SU-DHL-6 (cell line): ENCODE results near the gene LRFN2.

Source experiments
- H2AFZ ChIP-seq: fragments of 200-600 bp; sonication (generic); 2 replicates; pipeline ENCODE4 v1.6.1; 2014; ENCODE audit warnings: low read depth, mild to moderate bottlenecking, moderate library complexity, mixed read lengths, antibody characterized with exemption, low read length; ENCODE audit not compliant: severe bottlenecking
- H3F3A ChIP-seq: fragments of 200-600 bp; shearing (Covaris generic); 2 replicates; pipeline ENCODE4 v1.6.0; 2016; ENCODE audit warnings: antibody characterized with exemption, mild to moderate bottlenecking; ENCODE audit not compliant: insufficient read depth
- H3K27ac ChIP-seq: fragments of 200-600 bp; sonication (generic); 2 replicates; pipeline ENCODE4 v1.5.1; 2016; ENCODE audit warnings: low read depth, mild to moderate bottlenecking, low read length, moderate library complexity, mixed read lengths
- H3K27me3 ChIP-seq: fragments of 200-600 bp; sonication (generic), shearing (Covaris generic); 2 replicates; pipeline ENCODE4 v1.6.0; 2014; ENCODE audit warnings: mild to moderate bottlenecking, low read length
- H3K36me3 ChIP-seq: fragments of 200-600 bp; sonication (generic); 2 replicates; pipeline ENCODE4 v1.6.1; 2014; ENCODE audit warnings: mild to moderate bottlenecking, low read length, mixed read lengths
- H3K4me2 ChIP-seq: fragments of 300-600, 200-600 bp; shearing (Covaris generic), sonication (generic); 2 replicates; pipeline ENCODE4 v1.6.0; 2014; ENCODE audit warnings: low read length, low read depth, mild to moderate bottlenecking; ENCODE audit not compliant: poor library complexity, severe bottlenecking
- H3K4me3 ChIP-seq: fragments of 200-600 bp; sonication (generic); 2 replicates; pipeline ENCODE4 v1.5.1; 2014; ENCODE audit warnings: antibody characterized with exemption, low read length, mild to moderate bottlenecking, mixed read lengths; ENCODE audit not compliant: insufficient read depth, poor library complexity, severe bottlenecking
- H3K79me2 ChIP-seq: fragments of 200-600 bp; sonication (generic); 2 replicates; pipeline ENCODE4 v1.6.1; 2014; ENCODE audit warnings: mild to moderate bottlenecking, low read length, moderate library complexity; ENCODE audit not compliant: insufficient read depth
- H3K9ac ChIP-seq: fragments of 200-600 bp; sonication (generic); 2 replicates; pipeline ENCODE4 v1.7.0; 2014; ENCODE audit warnings: mild to moderate bottlenecking, low read length
- H3K9me2 ChIP-seq: fragments of 200-600 bp; sonication (generic); replicated peaks from 2 replicates; pipeline ENCODE4 v1.6.1; 2014; ENCODE audit warnings: low read length; ENCODE audit not compliant: insufficient read depth
- H3K9me3 ChIP-seq: fragments of 200-600 bp; sonication (generic); 2 replicates; pipeline ENCODE4 v1.6.1; 2014; ENCODE audit warnings: low read length, mixed read lengths; ENCODE audit not compliant: insufficient read depth
- H4K20me1 ChIP-seq: fragments of 200-600 bp; sonication (generic); 2 replicates; pipeline ENCODE4 v1.6.1; 2014; ENCODE audit warnings: low read depth, mild to moderate bottlenecking, antibody characterized with exemption, low read length, moderate library complexity, mixed read lengths
- CTCF ChIP-seq: fragments of 200-600 bp; sonication (generic); IDR thresholded peaks from one replicate; pipeline ENCODE4 v1.5.1; 2017; ENCODE audit warnings: antibody characterized with exemption, mild to moderate bottlenecking, low read length, moderate library complexity; ENCODE audit not compliant: insufficient read depth, poor library complexity, severe bottlenecking
- EZH2phosphoT487 ChIP-seq: fragments of 200-600 bp; sonication (generic), shearing (Covaris generic); conservative IDR thresholded peaks from 2 replicates; pipeline ENCODE4 v1.6.1; 2018; ENCODE audit warnings: mild to moderate bottlenecking, antibody characterized with exemption, low read length, moderate library complexity, mixed read lengths

Gene LRFN2

GRCh38 chr6:40349123-40349900 is 237.9 kb downstream of the LRFN2 start:
- H2AFZ ChIP-seq, result no peak overlapping the region
- no peak overlapping the region for H3K27ac ChIP-seq
- H4K20me1 ChIP-seq, result no peaks in the 10 kb centered on the region
- no peak overlapping the region for H3K9ac ChIP-seq
- no peaks in the 10 kb centered on the region for H3K27me3 ChIP-seq
- H3K4me2 ChIP-seq, result no peak overlapping the region
- H3F3A ChIP-seq, result no peaks in the 10 kb centered on the region
- no peaks in the 10 kb centered on the region for H3K9me2 ChIP-seq
- no peak overlapping the region for H3K4me3 ChIP-seq
- H3K79me2 ChIP-seq, result no peaks in the 10 kb centered on the region
- H3K36me3 ChIP-seq, result no peaks in the 10 kb centered on the region
- H3K9me3 ChIP-seq, result no peaks in the 10 kb centered on the region
- TF ChIP-seq CTCF (no peak), EZH2phosphoT487 (no peak)

GRCh38 chr6:40348591-40348990 is 238.6 kb downstream of the LRFN2 start:
- Histone ChIP-seq H3K4me2 (no peak overlapping the region), H2AFZ (no peak overlapping the region), H3K9me2 (no peaks in the 10 kb centered on the region), H3K36me3 (no peaks in the 10 kb centered on the region), H3F3A (no peaks in the 10 kb centered on the region), H3K27me3 (no peaks in the 10 kb centered on the region), H3K9ac (no peak overlapping the region), H3K9me3 (no peaks in the 10 kb centered on the region), H3K4me3 (no peak overlapping the region), H3K79me2 (no peaks in the 10 kb centered on the region), H4K20me1 (no peaks in the 10 kb centered on the region), H3K27ac (no peak overlapping the region)
- TF ChIP-seq CTCF (no peak), EZH2phosphoT487 (no peak)

- H3K9ac ChIP-seq, result no peak overlapping the region
- H3F3A ChIP-seq, result no peaks in the 10 kb centered on the region
- no peak overlapping the region for H3K27ac ChIP-seq
- no peaks in the 10 kb centered on the region for H3K79me2 ChIP-seq
- H3K9me3 ChIP-seq, result no peaks in the 10 kb centered on the region
- no peak overlapping the region for H3K4me3 ChIP-seq
- H3K36me3 ChIP-seq, result no peaks in the 10 kb centered on the region
- H3K4me2 ChIP-seq, result no peak overlapping the region
- H2AFZ ChIP-seq, result no peak overlapping the region
- no peak for TF ChIP-seq CTCF
- H3K9me2 ChIP-seq, result no peaks in the 10 kb centered on the region
- H3K27me3 ChIP-seq, result no peaks in the 10 kb centered on the region
- H4K20me1 ChIP-seq, result no peaks in the 10 kb centered on the region
Measured at GRCh38 chr6:40347571-40348011, 239.6 kb downstream of the LRFN2 start.
